Tibial nerve (tissue), 4 donors: Measurements from ENCODE around the gene PPP1R14B. TPM values are rescaled to one million over a fixed set of nuclear protein-coding genes. Genes with fewer than 3 reads are reported as not detected.

ENCODE experiments used
- DNase-seq, 2 donors: peaks; one replicate each; pipeline ENCODE4 v3.0.0-alpha.2; 2019; ENCODE audit warnings: low spot score in 2 of 2
- H3K27ac ChIP-seq, 4 donors: fragments of 200-600 bp; sonication (generic) in 3 of 4; one replicate each; pipeline ENCODE4 v1.5.1; 2017 to 2019; ENCODE audit warnings: mild to moderate bottlenecking in 1 of 4
- H3K27me3 ChIP-seq, 2 donors: fragments of 200-600 bp; sonication (generic) in 1 of 2; one replicate each; pipeline versions ENCODE4 v1.5.1 to v1.6.0; 2017 to 2019
- H3K36me3 ChIP-seq, 3 donors: fragments of 200-600 bp; sonication (generic); one replicate each; pipeline ENCODE4 v1.5.1; 2018 to 2019
- H3K4me1 ChIP-seq, 4 donors: fragments of 200-600 bp; sonication (generic) in 3 of 4; one replicate each; pipeline ENCODE4 v1.5.1; 2017 to 2019
- H3K4me3 ChIP-seq, 4 donors: fragments of 200-600 bp; sonication (generic) in 3 of 4; one replicate each; pipeline ENCODE4 v1.5.1; 2017 to 2019; ENCODE audit warnings: mild to moderate bottlenecking in 1 of 4, moderate library complexity in 1 of 4
- H3K9me3 ChIP-seq, 4 donors: fragments of 200-600 bp; sonication (generic) in 3 of 4; one replicate each; pipeline ENCODE4 v1.5.1; 2017 to 2019
- CTCF ChIP-seq, 5 experiments: fragments of 200-600 bp in 3 of 5; fragments of 450-650 bp in 2 of 5; sonication (generic) in 3 of 5; IDR thresholded peaks; one replicate each; pipeline ENCODE4 v1.5.1; 2016 to 2019; ENCODE audit warnings: antibody characterized with exemption in 5 of 5, mild to moderate bottlenecking in 3 of 5, moderate library complexity in 2 of 5
- EP300 ChIP-seq, 2 donors: sonication (generic); formaldehyde crosslinking; IDR thresholded peaks; one replicate each; pipeline ENCODE4 v1.6.1; 2017; ENCODE audit warnings: antibody characterized with exemption in 2 of 2, mild to moderate bottlenecking in 1 of 2
- POLR2A ChIP-seq, 2 donors: fragments of 450-650 bp; IDR thresholded peaks; one replicate each; pipeline ENCODE4 v1.6.1; 2017; ENCODE audit warnings: antibody characterized with exemption in 2 of 2, mild to moderate bottlenecking in 2 of 2, moderate library complexity in 2 of 2
- WGBS, 2 donors: methylation state at CpG; one replicate each; pipeline ENCODE4 v1.1.5; 2018; 5-methylcytosine and 5-hydroxymethylcytosine counted together
- total RNA-seq, 4 donors: library from RNA; depleted of rRNA; stranded (reverse); fragments of >200 nt; gene quantifications; one replicate each; pipeline ENCODE4 v1.1.0, GENCODE V29; 2016

PPP1R14B gene
- total RNA-seq, 4 donors from 2014 or later = 79.7 to 187 (median 91.4) TPM

DNA sequence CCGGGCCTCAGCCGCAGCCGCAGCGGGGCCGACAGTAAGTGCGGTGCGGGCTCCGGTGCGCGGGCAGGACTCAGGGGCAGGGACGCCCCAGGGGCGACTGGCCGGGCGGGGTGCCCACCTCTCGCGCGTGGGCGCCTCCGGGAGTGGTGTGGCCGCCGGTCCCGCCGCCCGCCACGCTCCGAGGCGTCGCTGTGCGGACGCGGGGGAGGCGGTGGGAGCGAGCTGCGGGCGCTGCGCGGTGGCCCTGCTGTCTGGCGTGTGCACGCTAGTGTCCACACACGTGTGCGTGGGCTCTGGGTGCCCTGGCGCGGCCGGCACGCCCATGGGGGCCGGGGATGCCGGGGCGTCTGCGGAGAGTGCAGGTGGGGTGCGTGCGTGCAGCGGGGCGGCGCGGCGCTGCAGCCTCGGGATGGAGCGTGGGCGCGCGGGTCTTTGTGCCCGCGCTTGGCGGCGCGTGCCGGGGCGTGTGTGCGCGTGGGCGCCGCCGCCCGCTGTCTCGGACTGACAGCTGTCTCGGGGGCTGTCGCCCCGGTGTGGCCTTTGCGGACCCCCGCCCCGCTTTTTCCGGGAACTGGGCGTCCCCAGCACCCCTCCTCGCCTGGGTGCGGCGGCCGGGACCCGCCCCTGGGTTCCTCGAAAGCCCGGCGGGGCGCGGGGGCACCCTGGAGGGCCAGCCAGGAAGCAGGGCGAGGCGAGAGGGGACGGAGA, 45.2 kb upstream of the PPP1R14B start:
- H3K9me3 ChIP-seq = no peaks in the 10 kb centered on the region
- H3K36me3 ChIP-seq = peaks cover 0 to 18% (median 0%) of the 10 kb centered on the region in 3 donors
- H3K4me1 ChIP-seq = peaks cover 0 to 23% (median 9%) of the 10 kb centered on the region in 4 donors
- peaks cover 0 to 69% of the 10 kb centered on the region in 2 donors for H3K27me3 ChIP-seq
- peak overlapping the region in 2 of 4 donors; percentile 23 to 44 for H3K4me3 ChIP-seq
- no peak overlapping the region for H3K27ac ChIP-seq
- 0 to 1% methylated on average over 42 to 52 of the region's 96 CpGs for WGBS, 2 donors
- DNase-seq = no peak
- TF ChIP-seq POLR2A (IDR thresholded peaks at IDR 0.05) = no peak
- no peak for TF ChIP-seq EP300 (IDR thresholded peaks at IDR 0.05)
- no peak for TF ChIP-seq CTCF (IDR thresholded peaks at IDR 0.05)

- H3K36me3 ChIP-seq = peaks cover 0 to 18% (median 0%) of the 10 kb centered on the region in 3 donors
- peaks cover 0 to 29% (median 10%) of the 10 kb centered on the region in 4 donors for H3K4me1 ChIP-seq
- TF ChIP-seq POLR2A (IDR thresholded peaks at IDR 0.05) (no peak), EP300 (IDR thresholded peaks at IDR 0.05) (no peak), CTCF (IDR thresholded peaks at IDR 0.05) (no peak)
- H3K4me3 ChIP-seq = peak within 1 kb of the TSS in 2 of 4 donors; percentile 23 to 44
- WGBS, 2 donors = 0 to 1% methylated on average over 6 to 17 of the region's 45 CpGs
- DNase-seq = no peak
- H3K9me3 ChIP-seq = no peaks in the 10 kb centered on the region
- peaks cover 0 to 63% of the 10 kb centered on the region in 2 donors for H3K27me3 ChIP-seq
- H3K27ac ChIP-seq = no peak within 1 kb of the TSS
These were observed 44.6 kb upstream of the PPP1R14B start, which contains the start of gene KCNK4 for GRCh38 chr11:64291262-64291751. TSS of gene KCNK4 (plus strand) at chr11:64291302. CDS start at chr11:64293019, 1,717 bp downstream.

DNA sequence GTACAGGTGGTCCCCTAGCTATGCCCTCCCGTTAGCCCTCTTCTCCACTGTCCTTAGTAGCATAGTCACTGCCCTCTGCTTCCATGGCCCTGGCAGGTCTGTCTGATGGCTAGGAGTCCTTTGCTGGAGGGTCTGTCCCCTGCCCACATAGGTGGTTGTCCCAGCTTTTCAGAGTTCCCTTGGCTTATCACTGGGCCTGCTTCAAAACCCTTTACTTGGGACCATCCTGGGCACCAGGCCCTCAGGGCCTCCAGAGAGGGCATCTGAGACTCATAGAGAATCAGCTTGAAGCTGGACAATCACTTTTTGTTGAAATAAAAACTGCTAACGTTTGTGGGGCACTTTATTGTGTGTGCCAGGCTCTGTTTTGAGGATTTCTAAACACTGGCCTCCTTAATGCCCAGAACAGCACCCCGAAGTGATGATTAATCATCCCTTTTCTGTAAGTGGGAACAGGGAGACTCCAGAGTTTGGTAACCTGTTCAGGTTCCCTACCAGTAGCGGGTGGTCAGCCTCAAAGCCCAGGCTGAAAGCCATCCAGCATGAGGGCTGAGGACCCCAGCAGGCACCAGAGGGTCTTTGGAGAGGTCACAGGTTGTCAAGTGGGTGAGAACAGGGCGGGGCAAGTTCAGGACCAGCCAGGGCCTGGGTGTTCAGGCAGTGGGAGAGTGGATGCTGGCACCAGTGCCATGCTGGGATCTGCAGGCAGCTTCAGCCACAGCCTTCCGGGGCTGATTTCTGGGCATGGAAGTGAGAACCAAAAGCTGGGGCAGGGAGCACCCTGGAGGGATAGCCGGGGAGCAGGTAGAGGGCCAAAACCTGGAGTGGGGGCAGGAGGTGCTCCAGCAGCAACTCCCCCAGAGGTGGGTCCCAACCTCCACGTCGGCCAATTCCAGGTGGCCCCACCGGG, 43.9 kb upstream of the PPP1R14B start:
- no peak for DNase-seq
- Histone ChIP-seq H3K36me3 (peaks cover 0 to 18% (median 0%) of the 10 kb centered on the region in 3 donors), H3K4me1 (peaks cover 0 to 34% (median 15%) of the 10 kb centered on the region in 4 donors), H3K4me3 (no peak overlapping the region), H3K27me3 (peaks cover 0 to 56% of the 10 kb centered on the region in 2 donors), H3K9me3 (no peaks in the 10 kb centered on the region), H3K27ac (no peak overlapping the region)
- TF ChIP-seq POLR2A (IDR thresholded peaks at IDR 0.05) = no peak
- no peak for TF ChIP-seq CTCF (IDR thresholded peaks at IDR 0.05)
- no peak for TF ChIP-seq EP300 (IDR thresholded peaks at IDR 0.05)
- 49 to 66% methylated on average over 7 to 10 of the region's 10 CpGs for WGBS, 2 donors

GRCh38 chr11:64289002-64289564, 42.3 kb upstream of the PPP1R14B start:
- no peak overlapping the region for H3K4me3 ChIP-seq
- TF ChIP-seq CTCF (IDR thresholded peaks at IDR 0.05) = no peak
- no peak for TF ChIP-seq POLR2A (IDR thresholded peaks at IDR 0.05)
- TF ChIP-seq EP300 (IDR thresholded peaks at IDR 0.05) = no peak
- H3K36me3 ChIP-seq = peaks cover 0 to 18% (median 0%) of the 10 kb centered on the region in 3 donors
- no peak overlapping the region for H3K27ac ChIP-seq
- WGBS, 2 donors = 92 to 93% methylated on average over 13 of the region's 13 CpGs
- peaks cover 0 to 40% of the 10 kb centered on the region in 2 donors for H3K27me3 ChIP-seq
- no peak for DNase-seq
- H3K4me1 ChIP-seq = peaks cover 0 to 35% (median 17%) of the 10 kb centered on the region in 4 donors
- H3K9me3 ChIP-seq = no peaks in the 10 kb centered on the region
